Stimulated activated CD8-positive, alpha-beta memory T cell treated with anti-CD3 and anti-CD28 coated beads, Interleukin-4, amount 100 ng/mL, for 24 hours (primary cell): Measurements from ENCODE around the gene TAF4.
"Not testable (repeated sequence)": the region's sequence is repeated elsewhere in the genome, so short reads cannot be mapped to it uniquely, and the experiment has no call there.

Experiments used
- DNase-seq: peaks from one replicate; pipeline ENCODE4 v3.0.0-alpha.2; 2020; ENCODE audit warnings: low read depth

TAF4 gene

GRCh38 chr20:62003567-62004405, 61.9 kb downstream of the TAF4 start:
- DNase-seq: no peak

GRCh38 chr20:62002882-62003480, 62.7 kb downstream of the TAF4 start:
- DNase-seq: no peak

DNA sequence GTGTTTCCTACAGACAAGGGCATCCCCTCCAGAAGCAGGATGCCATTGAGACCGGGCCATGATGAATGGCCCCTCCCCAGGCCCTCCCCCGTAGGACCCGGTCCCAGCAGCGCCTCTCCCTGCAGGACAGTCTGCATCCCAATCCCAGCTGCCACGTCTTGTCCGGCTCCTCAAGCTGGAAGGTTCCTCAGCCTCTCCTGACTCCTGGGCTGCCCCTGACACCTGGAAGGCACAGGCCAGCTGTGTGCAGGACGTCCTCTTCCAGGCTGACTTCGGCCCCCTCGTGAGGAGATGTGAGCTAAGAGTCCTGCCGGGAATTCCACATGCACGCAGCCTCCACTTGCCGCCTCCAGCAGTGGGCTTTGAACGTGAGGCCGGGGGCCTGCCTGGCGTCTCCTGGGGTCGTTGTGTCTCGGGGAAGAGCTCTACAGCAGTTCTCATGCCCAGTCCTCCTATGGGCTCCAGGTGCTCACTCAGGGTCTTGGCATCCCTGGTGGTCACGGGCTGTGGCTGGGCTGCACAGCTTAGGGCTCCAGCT, 64.4 kb downstream of the TAF4 start:
- no peak for DNase-seq

- no peak for DNase-seq
These were observed 67.1 kb downstream of the TAF4 start for GRCh38 chr20:61998343-61999121.

DNA sequence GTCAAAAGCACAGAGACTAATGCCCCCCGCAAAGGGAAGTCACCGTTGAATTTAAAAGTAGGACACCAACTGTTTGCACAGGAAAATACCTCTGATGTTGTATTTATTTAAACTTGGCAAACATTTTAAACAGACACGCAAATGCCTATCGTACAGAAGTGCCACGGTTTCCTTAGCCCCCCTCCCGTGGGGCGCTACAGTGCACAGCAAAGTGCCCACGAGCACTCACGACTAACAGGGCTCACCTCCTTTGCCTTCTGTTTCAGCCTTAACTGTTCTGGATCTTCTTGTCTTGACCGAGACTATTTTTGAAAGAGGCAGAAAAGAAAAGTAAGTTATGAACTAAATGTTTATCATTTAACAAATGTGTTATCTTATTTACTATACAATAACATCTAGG, 67.8 kb downstream of the TAF4 start:
- no peak for DNase-seq

DNA sequence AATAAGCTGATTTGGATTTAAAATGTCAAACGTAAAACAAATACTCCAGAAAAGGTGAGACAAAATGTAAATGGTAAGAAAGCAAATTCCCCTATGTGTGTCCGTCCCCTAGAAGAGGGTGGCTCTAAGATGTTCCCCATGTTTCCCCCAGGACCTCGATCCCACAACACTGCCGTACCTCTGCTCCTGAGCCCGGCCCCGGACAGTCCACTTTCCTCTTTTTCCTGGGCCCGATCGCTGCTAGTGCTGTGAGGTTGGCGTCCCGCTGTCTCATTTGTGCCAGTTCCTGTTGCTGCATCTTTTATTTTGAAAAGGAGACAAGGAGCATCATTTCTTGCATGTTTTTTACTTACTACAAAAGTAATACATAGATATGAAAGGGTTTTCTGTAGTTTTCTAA, 68.3 kb downstream of the TAF4 start:
- no peak for DNase-seq

DNA sequence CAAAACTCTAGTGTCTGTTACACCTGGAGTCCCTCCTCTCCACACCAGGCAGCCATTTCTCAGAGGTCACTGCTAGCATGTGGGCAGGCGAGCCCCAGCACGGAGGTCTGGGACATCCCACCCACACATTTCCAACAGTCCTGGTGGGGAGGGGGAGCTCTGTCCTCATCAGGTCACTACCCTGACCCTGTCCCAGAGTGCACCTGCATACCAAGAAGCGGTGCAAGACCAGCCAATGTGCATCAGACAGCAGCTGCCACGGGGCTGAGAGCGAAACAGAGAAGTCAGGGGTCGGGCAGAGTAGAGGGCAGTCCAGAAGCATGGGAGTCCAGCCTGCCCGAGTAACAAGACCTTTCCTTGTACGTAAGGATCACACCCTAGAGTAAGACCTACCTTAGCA, 71.1 kb downstream of the TAF4 start:
- no peak for DNase-seq

DNA sequence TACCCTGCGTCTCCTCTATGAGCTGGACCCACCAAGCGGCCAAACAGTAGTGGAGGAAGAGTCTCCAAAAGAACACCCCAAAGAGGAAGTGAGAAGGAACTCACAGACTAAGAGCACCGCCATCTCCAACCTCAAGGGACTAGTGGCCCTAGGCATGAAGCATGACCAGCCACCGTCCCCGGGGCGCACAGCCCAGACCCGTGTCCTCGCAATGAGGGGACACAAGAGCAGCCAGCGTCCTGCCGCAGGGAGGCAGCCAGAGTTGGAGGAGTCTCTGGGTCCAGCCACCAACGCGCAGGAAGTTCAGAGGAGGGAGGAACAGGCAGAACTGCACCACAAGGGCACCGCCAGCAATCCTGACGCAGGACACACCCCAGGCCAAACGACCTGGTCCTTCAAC, 72.6 kb downstream of the TAF4 start:
- no peak for DNase-seq

DNA sequence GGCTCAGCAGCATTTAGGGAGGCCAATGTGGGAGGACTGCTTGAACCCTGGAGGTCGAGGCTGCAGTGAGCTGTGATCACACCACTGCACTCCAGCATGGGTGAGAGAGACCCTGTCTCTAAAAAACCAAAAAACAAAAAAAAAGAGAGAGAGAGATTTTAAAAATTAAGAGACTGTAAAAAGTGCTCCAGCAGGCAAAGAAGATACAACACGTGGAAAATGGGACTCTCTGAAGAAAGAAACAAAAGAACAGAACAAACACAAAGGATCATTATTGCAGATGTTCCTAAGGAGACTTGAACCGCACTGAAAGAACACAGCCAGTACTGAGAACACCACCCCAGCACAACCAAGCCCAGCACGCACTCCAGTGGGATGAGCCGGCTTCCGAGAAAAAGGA, 74.2 kb downstream of the TAF4 start:
- no peak for DNase-seq

DNA sequence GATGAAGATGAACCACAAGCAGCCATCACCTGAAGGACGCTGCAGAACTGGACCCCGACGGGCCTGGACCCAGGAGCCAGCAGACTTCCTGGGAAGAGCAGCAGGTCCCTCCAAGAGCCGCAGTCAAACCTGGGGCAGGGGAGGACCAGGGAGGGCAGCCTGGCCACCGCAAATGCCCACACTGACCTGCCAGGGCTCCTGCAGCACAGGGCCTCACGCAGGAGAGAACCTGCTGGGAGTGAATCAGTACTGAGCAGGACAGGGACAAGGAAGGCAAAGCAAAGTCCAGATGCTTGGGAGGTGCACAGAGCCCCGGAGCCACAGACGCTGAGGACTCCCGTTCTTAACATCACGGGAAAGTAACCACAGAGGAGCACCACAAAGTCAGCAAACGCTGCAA, 75.2 kb downstream of the TAF4 start:
- DNase-seq: no peak

GRCh38 chr20:61989741-61990140, 75.9 kb downstream of the TAF4 start:
- DNase-seq: no peak

DNA sequence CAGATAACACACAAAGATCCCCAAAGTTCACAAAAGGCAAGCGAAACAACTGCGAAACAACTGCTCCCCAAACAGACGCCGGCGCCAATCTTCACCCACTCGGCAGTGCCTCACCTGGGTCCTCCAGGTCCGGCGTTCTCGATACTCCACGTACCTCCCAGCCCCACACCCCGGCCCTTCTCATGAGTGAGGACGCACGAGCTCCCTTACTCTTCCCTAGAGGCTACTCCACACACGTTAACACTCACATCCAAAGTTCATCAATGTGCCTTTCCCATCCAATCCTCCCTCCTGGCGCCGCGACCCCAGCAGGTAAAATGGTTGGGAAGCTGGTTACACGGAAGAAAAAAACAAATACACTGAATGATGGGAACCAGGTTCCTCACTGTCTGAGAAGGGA, 77.0 kb downstream of the TAF4 start:
- no peak for DNase-seq

GRCh38 chr20:61986762-61987321, 78.8 kb downstream of the TAF4 start:
- DNase-seq: no peak

- DNase-seq: no peak
These were observed 80.6 kb downstream of the TAF4 start for GRCh38 chr20:61985096-61985495.

DNA sequence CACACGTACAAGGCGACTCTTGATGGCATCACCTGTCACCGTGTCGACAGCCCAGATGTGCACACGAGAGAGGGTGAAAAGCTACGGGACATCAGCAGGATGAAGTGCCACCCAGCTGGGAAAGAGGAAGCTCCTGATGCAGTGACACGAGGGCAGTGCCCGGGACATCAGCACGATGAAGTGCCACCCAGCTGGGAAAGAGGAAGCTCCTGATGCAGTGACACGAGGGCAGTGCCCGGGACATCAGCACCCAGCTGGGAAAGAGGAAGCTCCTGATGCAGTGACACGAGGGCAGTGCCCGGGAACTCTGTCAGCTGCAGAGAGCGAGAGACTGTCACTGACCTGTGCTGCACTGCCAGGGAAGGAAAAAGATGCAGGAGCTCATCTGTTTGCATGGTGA, 81.2 kb downstream of the TAF4 start:
- DNase-seq: not testable (repeated sequence)

GRCh38 chr20:61983965-61984364, 81.7 kb downstream of the TAF4 start:
- no peak for DNase-seq

DNA sequence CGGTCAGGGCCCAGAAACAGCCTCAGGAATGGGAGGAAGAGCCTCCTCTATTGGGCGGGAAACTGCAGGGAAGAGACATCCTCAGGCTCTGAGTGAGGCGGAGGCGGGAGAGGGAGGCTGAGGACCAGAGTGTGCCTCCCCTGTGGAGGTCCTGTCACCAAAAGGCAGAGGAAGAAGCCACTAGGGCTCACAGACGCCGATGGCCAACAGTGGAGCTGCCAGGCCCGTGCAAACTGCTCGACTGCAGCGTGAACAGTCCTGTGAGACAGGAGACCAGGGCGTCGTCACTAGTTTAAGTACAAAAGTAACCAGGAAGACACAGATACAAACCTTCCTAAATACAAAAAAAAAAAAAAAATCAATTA, 82.7 kb downstream of the TAF4 start:
- no peak for DNase-seq

DNA sequence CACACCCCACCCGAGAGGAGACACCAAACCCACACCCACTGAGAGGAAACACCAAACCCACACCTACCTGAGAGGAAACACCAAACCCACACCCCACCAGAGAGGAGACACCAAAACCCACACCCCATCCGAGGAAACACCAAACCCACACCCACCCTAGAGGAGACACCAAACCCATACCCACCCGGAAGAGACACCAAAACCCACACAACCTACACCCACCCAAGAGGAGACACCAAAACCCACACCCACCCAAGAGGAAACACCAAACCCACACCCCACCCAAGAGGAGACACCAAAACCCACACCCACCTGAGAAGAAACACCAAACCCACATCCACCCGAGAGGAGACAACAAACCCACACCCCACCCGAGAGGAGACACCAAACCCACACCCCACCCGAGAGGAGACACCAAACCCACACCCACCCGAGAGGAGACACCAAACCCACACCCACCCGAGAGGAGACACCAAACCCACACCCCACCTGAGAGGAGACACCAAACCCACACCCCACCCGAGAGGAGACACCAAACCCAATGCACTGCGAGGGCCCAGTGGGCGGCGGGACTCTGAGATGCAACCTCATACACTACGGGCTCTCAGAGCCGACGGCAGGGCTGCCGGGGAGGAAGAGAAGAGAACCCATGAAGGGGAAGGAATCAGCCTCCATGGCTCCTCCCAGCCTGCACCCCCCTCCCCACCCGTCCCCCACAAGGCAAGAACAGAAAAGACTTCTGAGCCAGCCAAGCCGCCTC, 83.3 kb downstream of the TAF4 start:
- DNase-seq: no peak

GRCh38 chr20:61981691-61982090, 84.0 kb downstream of the TAF4 start:
- not testable (repeated sequence) for DNase-seq

- no peak for DNase-seq
These were observed 84.8 kb downstream of the TAF4 start for GRCh38 chr20:61980647-61981583.
